LNCAP (cell line): ENCODE measurements around the gene ERI3.

ENCODE experiments used
- CTCF ChIP-seq: fragments of 450-650 bp; IDR thresholded peaks from 2 replicates; pipeline ENCODE4 v1.5.1; 2017; ENCODE audit warnings: mild to moderate bottlenecking

Gene ERI3

GRCh38 chr1:44313265-44313918 lies 41.7 kb downstream of the ERI3 start:
- no peak for TF ChIP-seq CTCF

- no peak for TF ChIP-seq CTCF
Measured at GRCh38 chr1:44312399-44313196, 42.5 kb downstream of the ERI3 start.

GRCh38 chr1:44310006-44310405 lies 45.1 kb downstream of the ERI3 start:
- no peak for TF ChIP-seq CTCF

- TF ChIP-seq CTCF = no peak
Measured at GRCh38 chr1:44305962-44306422, 49.1 kb downstream of the ERI3 start.

- TF ChIP-seq CTCF = no peak
Measured at GRCh38 chr1:44303532-44303931, 51.5 kb downstream of the ERI3 start.

GRCh38 chr1:44302541-44302940 lies 52.5 kb downstream of the ERI3 start:
- TF ChIP-seq CTCF = no peak

- TF ChIP-seq CTCF = no peak
Measured at GRCh38 chr1:44301442-44301841, 53.6 kb downstream of the ERI3 start.
